Activated CD8-positive, alpha-beta T cell treated with anti-CD3 and anti-CD28 coated beads for 36 hours (primary cell): ENCODE data around the gene ASAP3. TPM values are rescaled to one million over a fixed set of nuclear protein-coding genes. Genes with fewer than 3 reads are reported as not detected.

ENCODE experiments used
- ATAC-seq: fragments of 200-7000 bp; cut with Tn5 transposase; one replicate; pipeline ENCODE4 v1.10.0; 2021; ENCODE audit warnings: mild to moderate bottlenecking, moderate library complexity
- CTCF ChIA-PET: fragments of 350-600 bp; sonication (Branson Sonifier 250); formaldehyde crosslinking; loops from one replicate; lab custom pipeline; 2021; ENCODE audit warnings: antibody characterized with exemption; lab: Charles Lee
- POLR2A ChIA-PET: fragments of 350-600 bp; sonication (Branson Sonifier 250); formaldehyde crosslinking; loops from one replicate; lab custom pipeline; 2021; ENCODE audit warnings: antibody characterized with exemption; lab: Charles Lee
- DNase-seq: peaks from one replicate; pipeline ENCODE4 v3.0.0-alpha.2; 2020
- H3K27ac Mint-ChIP-seq: one replicate; pipeline ENCODE4 v1.8.0; 2021; ENCODE audit warnings: mild to moderate bottlenecking, mixed read lengths
- H3K27me3 Mint-ChIP-seq: one replicate; pipeline ENCODE4 v1.8.0; 2021; ENCODE audit warnings: mixed read lengths
- H3K36me3 Mint-ChIP-seq: one replicate; pipeline ENCODE4 v1.8.0; 2021; ENCODE audit warnings: low read depth, mixed read lengths
- H3K4me1 Mint-ChIP-seq: one replicate; pipeline ENCODE4 v1.8.0; 2021; ENCODE audit warnings: low read depth, mixed read lengths
- H3K4me3 Mint-ChIP-seq: one replicate; pipeline ENCODE4 v1.8.0; 2021; ENCODE audit warnings: mild to moderate bottlenecking, moderate library complexity, mixed read lengths
- H3K9me3 Mint-ChIP-seq: one replicate; pipeline ENCODE4 v1.8.0; 2021; ENCODE audit warnings: mixed read lengths
- CTCF ChIP-seq: fragments of 200-600 bp; IDR thresholded peaks from one replicate; pipeline ENCODE4 v1.8.0; 2022; ENCODE audit warnings: antibody characterized with exemption, mild to moderate bottlenecking
- intact Hi-C: fragments of 100-400 bp; cut with micrococcal nuclease; formaldehyde crosslinking; loops from one replicate; pipeline ENCODE4 v1.10.0; 2022
- total RNA-seq, 2 experiments: library from RNA; stranded (reverse); gene quantifications; one replicate each; pipeline ENCODE4 v1.2.3, GENCODE V29; 2021

ASAP3 gene
- total RNA-seq, 2 experiments from 2014 or later = 0.29 to 0.74 TPM

DNA sequence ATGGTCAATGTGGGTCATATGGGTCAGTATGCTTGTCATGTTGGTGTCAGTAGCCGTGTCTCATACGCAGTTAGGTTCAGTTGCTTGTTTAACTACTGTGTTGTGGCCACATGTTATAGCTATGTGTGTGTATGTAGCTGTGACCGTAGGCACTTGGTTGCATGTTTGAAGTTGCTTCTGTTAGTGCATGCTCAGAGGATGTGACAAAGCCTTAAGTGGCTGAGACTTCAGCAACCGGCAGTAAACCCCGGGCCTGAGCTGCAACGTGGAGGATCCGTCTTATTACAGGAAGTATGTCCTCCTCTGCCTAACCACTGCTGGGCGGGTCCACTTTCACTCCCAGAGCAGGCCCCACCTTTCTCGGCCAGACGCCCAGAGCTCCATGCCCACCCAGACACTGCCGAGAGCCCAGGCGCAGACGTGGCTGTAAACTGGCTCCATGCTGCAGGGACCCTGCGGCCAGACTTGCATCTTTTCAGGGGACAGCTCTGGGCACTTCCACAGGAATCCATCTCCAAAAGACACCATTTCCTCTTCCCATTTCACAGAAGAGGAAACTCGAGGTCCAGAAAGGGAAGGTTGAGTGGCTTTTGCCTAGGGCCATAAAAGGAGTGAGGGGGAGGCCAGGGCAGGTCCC, 61.6 kb downstream of the ASAP3 start:
- DNase-seq (peak; percentile 77), ATAC-seq (peak; percentile 79)
- Mint-ChIP-seq H3K27ac (peak overlapping the region; percentile 36), H3K4me1 (peaks cover 24% of the 10 kb centered on the region), H3K9me3 (no peaks in the 10 kb centered on the region), H3K27me3 (peaks cover 8% of the 10 kb centered on the region), H3K36me3 (no peaks in the 10 kb centered on the region), H3K4me3 (peak overlapping the region; percentile 76)
- TF ChIP-seq CTCF = no peak
- ChIA-PET CTCF (interaction anchor here (0.9 to 4.0 kb wide), 10 partner anchors 10 to 269 kb away, joined by 3 to 22 read pairs (median 4); no protein-coding TSS in a partner anchor), POLR2A (interaction anchor here (0.6 to 1.7 kb wide), 7 partner anchors 10 to 105 kb away, joined by 3 to 7 read pairs (median 4); partner anchors contain the start of gene HNRNPR)
- intact Hi-C loops = no loop called here

DNA sequence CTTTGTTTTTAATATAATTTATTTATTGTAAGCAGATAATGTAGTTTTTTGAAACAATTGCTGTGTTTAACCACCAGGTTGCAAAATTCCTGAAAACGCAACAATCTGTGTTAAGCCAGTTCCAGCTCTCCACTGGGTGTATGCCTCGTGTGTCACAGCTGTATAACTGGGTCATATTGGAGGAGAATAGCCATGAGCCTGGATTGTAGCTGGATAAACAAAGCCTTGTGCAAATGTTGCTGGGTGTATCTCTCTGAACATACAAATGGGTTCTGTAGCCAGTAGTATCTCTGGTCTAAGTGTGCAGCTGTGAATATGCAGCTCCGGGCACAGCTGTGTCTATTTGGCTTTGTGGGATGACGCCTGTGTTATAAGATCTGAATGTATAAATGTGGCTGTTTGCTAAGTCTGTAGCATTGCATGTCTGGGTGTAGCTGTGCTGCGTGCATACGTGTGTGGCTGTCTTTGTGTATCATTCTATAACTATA, 62.2 kb downstream of the ASAP3 start:
- ChIA-PET POLR2A (interaction anchor here (0.6 to 1.7 kb wide), 6 partner anchors 10 to 188 kb away, joined by 3 to 7 read pairs (median 4); partner anchors contain the start of gene HNRNPR), CTCF (interaction anchor here (0.6 to 4.0 kb wide), 9 partner anchors 10 to 599 kb away, joined by 3 to 22 read pairs (median 5); no protein-coding TSS in a partner anchor)
- Mint-ChIP-seq H3K27ac (peak overlapping the region; percentile 36), H3K27me3 (peaks cover 8% of the 10 kb centered on the region), H3K36me3 (no peaks in the 10 kb centered on the region), H3K4me1 (peaks cover 24% of the 10 kb centered on the region), H3K9me3 (no peaks in the 10 kb centered on the region), H3K4me3 (no peak overlapping the region)
- no peak for DNase-seq
- ATAC-seq = no peak
- intact Hi-C loops = no loop called here
- TF ChIP-seq CTCF = no peak

GRCh38 chr1:23421343-23421742, 62.6 kb downstream of the ASAP3 start:
- intact Hi-C loops = no loop called here
- DNase-seq (no peak), ATAC-seq (no peak)
- POLR2A ChIA-PET = interaction anchor here (0.6 to 1.6 kb wide), 5 partner anchors 63 to 187 kb away, joined by 3 to 4 read pairs (median 3); no protein-coding TSS in a partner anchor
- H3K4me3 Mint-ChIP-seq = no peak overlapping the region
- H3K27ac Mint-ChIP-seq = no peak overlapping the region
- H3K4me1 Mint-ChIP-seq = peaks cover 24% of the 10 kb centered on the region
- CTCF ChIA-PET = interaction anchor here (0.6 to 4.0 kb wide), 8 partner anchors 9 to 599 kb away, joined by 3 to 22 read pairs (median 5); no protein-coding TSS in a partner anchor
- no peaks in the 10 kb centered on the region for H3K36me3 Mint-ChIP-seq
- no peaks in the 10 kb centered on the region for H3K9me3 Mint-ChIP-seq
- peaks cover 8% of the 10 kb centered on the region for H3K27me3 Mint-ChIP-seq
- TF ChIP-seq CTCF = no peak

GRCh38 chr1:23420778-23421177, 63.2 kb downstream of the ASAP3 start:
- no peak for TF ChIP-seq CTCF
- intact Hi-C loops = no loop called here
- H3K36me3 Mint-ChIP-seq = no peaks in the 10 kb centered on the region
- CTCF ChIA-PET = interaction anchor here (1.4 to 4.0 kb wide), 2 partner anchors 8 to 17 kb away, joined by 3 to 22 read pairs; no protein-coding TSS in a partner anchor
- no peak overlapping the region for H3K4me3 Mint-ChIP-seq
- ATAC-seq (no peak), DNase-seq (no peak)
- no peak overlapping the region for H3K27ac Mint-ChIP-seq
- H3K4me1 Mint-ChIP-seq = peaks cover 24% of the 10 kb centered on the region
- POLR2A ChIA-PET = interaction anchor here (1.6 kb wide), 1 partner anchor 76 kb away, joined by 3 read pairs; no protein-coding TSS in a partner anchor
- H3K9me3 Mint-ChIP-seq = no peaks in the 10 kb centered on the region
- H3K27me3 Mint-ChIP-seq = peaks cover 6% of the 10 kb centered on the region

DNA sequence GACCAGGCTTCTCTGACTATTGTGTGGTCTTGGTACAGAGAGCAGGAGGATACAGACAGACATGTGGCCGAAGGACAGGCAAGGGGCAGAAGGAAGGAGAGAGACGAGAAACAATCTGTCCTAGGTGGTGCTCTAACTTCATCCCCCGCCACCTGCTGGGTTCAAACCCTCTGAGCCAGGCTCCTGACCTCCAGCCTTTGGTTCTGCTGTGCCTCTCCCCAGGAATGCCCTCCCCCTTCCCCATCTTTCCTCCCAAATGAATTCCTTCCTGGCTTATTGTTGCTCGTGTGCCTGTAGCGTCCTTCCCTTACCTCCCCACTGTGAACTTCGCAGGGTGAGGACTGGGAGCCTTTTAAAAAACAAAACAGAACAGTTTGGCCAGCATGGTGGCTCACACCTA, 64.8 kb downstream of the ASAP3 start:
- Mint-ChIP-seq H3K27me3 (peaks cover 3% of the 10 kb centered on the region), H3K4me1 (peaks cover 22% of the 10 kb centered on the region), H3K4me3 (no peak overlapping the region), H3K36me3 (no peaks in the 10 kb centered on the region), H3K27ac (no peak overlapping the region), H3K9me3 (no peaks in the 10 kb centered on the region)
- ATAC-seq = no peak
- CTCF ChIA-PET = interaction anchor here (2.4 to 4.0 kb wide), 2 partner anchors 14 to 15 kb away, joined by 7 to 22 read pairs; no protein-coding TSS in a partner anchor
- DNase-seq = no peak
- intact Hi-C loops = no loop called here
- no peak for TF ChIP-seq CTCF
- POLR2A ChIA-PET = no interaction called here
